Left lung (tissue), 10 donors: ENCODE data around the gene TBCC. TPM values are rescaled to one million over a fixed set of nuclear protein-coding genes. Genes with fewer than 3 reads are reported as not detected.

Experiments used
- ATAC-seq: fragments of 200-7000 bp; cut with Tn5 transposase; one replicate; pipeline ENCODE4 v1.9.1; 2020; ENCODE audit warnings: moderate library complexity
- DNase-seq, 4 donors: peaks; one replicate each; pipeline ENCODE4 v3.0.0-alpha.2; 2013 to 2020
- H3K27ac ChIP-seq, 2 donors: fragments of 200-600 bp; sonication (generic) in 1 of 2; one replicate each; pipeline versions ENCODE4 v1.5.0 to v1.8.0; 2020 to 2021
- H3K27me3 ChIP-seq, 2 donors: fragments of 200-600 bp; sonication (generic) in 1 of 2; one replicate each; pipeline versions ENCODE4 v1.5.0 to v1.8.0; 2020 to 2021
- H3K36me3 ChIP-seq, 2 donors: fragments of 200-600 bp; sonication (generic) in 1 of 2; one replicate each; pipeline versions ENCODE4 v1.5.0 to v1.8.0; 2020 to 2021
- H3K4me1 ChIP-seq, 2 donors: fragments of 200-600 bp; one replicate each; pipeline ENCODE4 v1.8.0; 2021
- H3K4me3 ChIP-seq, 2 donors: fragments of 200-600 bp; sonication (generic) in 1 of 2; one replicate each; pipeline versions ENCODE4 v1.5.0 to v1.8.0; 2020 to 2021; ENCODE audit warnings: mild to moderate bottlenecking in 1 of 2
- H3K9me3 ChIP-seq, 2 donors: fragments of 200-600 bp; sonication (generic) in 1 of 2; one replicate each; pipeline versions ENCODE4 v1.5.0 to v1.8.0; 2020 to 2021
- intact Hi-C, 2 donors: fragments of 100-400 bp; cut with DNase I; formaldehyde crosslinking; loops; one replicate each; pipeline versions ENCODE4 v1.11.2 to v1.14.2; 2022
- polyA plus RNA-seq, 6 donors: library from polyadenylated mRNA; unstranded; fragments of 120-200 nt; gene quantifications; one replicate each; pipeline ENCODE4 v1.2.1, GENCODE V29; 2013; ENCODE audit not compliant: insufficient read length in 6 of 6
- total RNA-seq, 2 donors: library from RNA; stranded (reverse); fragmentation: NEBNext Ultra II Directional; extraction: Animal tissue kit (Norgen Biotek cat#: 25700); gene quantifications; one replicate each; pipeline ENCODE4 v1.2.1, GENCODE V29; 2021
- TF ChIP-seq, protein P1 (sequence below), 2 donors: fragments of 200-600 bp; sonication (generic) in 1 of 2; IDR thresholded peaks; one replicate each; pipeline versions ENCODE4 v1.5.0 to v1.8.0; 2021; ENCODE audit warnings: antibody characterized with exemption in 2 of 2
- donor health status: DM: no; HTN: yes; CAD: no.
- donor health status: DM: no; HTN: no; CAD: no.

Gene TBCC
- total and polyA plus RNA-seq, 8 donors: 15.6 to 20.4 (median 18.3) TPM

DNA sequence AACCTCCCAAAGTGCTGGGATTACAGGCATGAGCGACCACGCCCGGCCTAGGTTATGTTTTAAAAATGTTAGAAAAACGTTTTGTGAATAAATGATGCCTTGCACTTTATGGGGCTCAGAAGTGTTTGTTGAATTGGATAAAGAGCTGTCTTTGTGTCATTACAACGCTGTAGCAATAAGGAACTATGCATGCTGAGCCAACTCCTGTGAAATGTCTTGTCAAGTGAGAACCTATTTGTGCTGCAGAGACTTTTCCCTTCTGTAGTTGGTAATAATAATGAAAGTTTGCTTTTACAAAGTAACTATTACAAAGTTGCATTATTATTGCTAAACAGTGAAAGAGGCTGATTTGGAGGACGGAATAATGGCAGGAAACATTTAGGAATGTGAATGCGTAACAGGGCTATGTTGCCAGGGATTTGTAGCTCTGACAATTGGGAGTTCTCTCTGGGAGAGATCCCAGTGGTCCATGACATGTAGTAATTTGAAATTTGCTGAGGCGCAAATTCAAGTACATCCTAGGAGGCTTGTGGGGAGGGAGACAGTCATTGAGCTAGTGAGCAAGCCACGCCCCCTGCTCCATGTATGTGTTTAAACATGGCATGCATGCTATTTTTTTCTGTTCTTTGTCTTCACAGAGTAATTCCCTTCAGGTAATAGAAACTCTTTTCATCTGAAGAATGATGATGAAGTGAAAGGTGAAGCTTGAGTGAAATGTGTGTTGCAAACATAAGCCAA, 19.2 kb upstream of the TBCC start:
- TF ChIP-seq, protein P1, sequence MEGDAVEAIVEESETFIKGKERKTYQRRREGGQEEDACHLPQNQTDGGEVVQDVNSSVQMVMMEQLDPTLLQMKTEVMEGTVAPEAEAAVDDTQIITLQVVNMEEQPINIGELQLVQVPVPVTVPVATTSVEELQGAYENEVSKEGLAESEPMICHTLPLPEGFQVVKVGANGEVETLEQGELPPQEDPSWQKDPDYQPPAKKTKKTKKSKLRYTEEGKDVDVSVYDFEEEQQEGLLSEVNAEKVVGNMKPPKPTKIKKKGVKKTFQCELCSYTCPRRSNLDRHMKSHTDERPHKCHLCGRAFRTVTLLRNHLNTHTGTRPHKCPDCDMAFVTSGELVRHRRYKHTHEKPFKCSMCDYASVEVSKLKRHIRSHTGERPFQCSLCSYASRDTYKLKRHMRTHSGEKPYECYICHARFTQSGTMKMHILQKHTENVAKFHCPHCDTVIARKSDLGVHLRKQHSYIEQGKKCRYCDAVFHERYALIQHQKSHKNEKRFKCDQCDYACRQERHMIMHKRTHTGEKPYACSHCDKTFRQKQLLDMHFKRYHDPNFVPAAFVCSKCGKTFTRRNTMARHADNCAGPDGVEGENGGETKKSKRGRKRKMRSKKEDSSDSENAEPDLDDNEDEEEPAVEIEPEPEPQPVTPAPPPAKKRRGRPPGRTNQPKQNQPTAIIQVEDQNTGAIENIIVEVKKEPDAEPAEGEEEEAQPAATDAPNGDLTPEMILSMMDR (IDR thresholded peaks at IDR 0.05): no peak
- Histone ChIP-seq H3K36me3 (peaks cover 0 to 3% of the 10 kb centered on the region in 2 donors), H3K27me3 (no peaks in the 10 kb centered on the region), H3K9me3 (no peaks in the 10 kb centered on the region), H3K27ac (no peak overlapping the region), H3K4me1 (no peaks in the 10 kb centered on the region), H3K4me3 (no peak overlapping the region)
- no peak for ATAC-seq
- intact Hi-C loops: no loop called here
- no peak for DNase-seq

DNA sequence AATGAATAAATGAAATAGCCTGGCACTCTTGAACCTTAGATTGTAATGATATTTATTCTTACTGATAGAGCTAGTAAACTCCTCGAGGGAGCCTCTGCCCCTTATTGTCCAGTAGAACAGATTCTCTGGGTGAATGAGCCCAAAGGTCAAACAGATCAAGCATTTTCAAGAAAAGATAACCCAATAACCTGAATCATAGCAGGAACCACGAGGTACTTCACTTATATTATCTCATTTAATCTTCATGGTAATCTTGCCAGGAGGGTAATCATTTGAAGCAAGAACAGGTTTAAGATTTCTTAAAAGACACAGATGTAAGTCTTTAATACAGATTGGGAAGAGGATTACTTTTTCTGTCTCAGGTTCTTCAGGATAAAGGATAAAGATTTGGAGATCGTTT, 17.0 kb upstream of the TBCC start:
- no peak overlapping the region for H3K27ac ChIP-seq
- intact Hi-C loops: no loop called here
- DNase-seq (no peak), ATAC-seq (no peak)
- peaks cover 0 to 6% of the 10 kb centered on the region in 2 donors for H3K36me3 ChIP-seq
- no peak overlapping the region for H3K4me3 ChIP-seq
- TF ChIP-seq, protein P1 (IDR thresholded peaks at IDR 0.05): no peak
- H3K9me3 ChIP-seq: no peaks in the 10 kb centered on the region
- no peaks in the 10 kb centered on the region for H3K27me3 ChIP-seq
- H3K4me1 ChIP-seq: no peaks in the 10 kb centered on the region

DNA sequence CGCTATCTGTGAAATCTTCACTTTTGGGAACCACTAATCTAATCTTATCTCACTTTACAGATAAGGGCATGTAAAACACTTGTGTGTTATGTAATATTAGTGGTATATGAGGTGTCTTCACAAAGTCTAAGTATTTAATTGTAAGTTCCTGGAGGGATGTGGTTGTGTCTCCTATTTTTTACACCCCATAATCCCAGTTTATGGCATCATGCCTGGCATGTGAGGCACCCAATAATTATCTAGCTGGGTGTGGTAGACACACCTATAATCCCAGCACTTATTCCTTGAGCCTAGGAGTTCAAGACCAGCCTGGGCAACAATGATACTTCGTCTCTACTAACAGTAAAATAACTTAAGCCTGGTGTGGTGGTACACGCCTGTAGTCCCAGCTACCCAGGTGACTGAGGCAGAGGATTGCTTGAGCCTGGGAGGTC, 16.5 kb upstream of the TBCC start:
- H3K4me1 ChIP-seq: no peaks in the 10 kb centered on the region
- intact Hi-C loops: no loop called here
- H3K36me3 ChIP-seq: peaks cover 0 to 6% of the 10 kb centered on the region in 2 donors
- H3K27ac ChIP-seq: no peak overlapping the region
- H3K4me3 ChIP-seq: no peak overlapping the region
- TF ChIP-seq, protein P1 (IDR thresholded peaks at IDR 0.05): no peak
- no peaks in the 10 kb centered on the region for H3K9me3 ChIP-seq
- no peaks in the 10 kb centered on the region for H3K27me3 ChIP-seq
- ATAC-seq (no peak), DNase-seq (no peak)

DNA sequence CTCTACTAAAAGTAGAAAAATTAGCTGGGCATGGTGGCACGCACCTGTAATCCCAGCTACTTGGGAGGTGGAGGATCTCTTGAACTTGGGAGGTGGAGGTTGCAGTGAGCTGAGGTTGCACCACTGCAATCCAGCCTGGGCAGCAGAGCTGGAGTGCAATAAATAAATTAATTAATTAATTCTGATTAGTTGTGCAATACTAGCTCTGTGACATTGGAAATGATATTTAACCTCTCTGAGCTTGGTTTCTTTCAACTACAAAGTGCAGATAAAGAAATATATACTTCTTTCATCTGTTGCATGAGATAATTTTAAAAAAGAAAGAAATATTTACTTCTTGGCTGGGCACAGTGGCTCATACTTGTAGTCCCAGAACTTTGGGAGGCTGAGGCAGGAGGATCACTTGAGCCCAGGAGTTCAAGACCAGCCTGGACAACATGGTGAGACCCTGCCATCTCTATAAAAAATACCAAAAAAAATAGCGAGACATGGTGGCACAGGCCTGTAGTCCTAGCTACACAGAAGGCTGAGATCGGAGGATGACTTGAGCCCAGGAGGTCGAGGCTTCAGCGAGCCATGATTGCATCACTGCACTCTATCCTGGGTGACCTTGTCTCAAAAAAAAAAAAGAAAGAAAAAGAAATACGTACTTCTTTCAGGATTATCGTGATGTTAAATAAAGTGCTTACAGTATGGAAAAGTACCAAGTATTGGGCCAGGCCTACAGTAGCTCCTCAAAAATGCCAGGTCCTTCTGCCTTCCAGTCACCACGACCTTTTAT, 15.6 kb upstream of the TBCC start:
- H3K4me3 ChIP-seq: no peak overlapping the region
- peaks cover 0 to 6% of the 10 kb centered on the region in 2 donors for H3K36me3 ChIP-seq
- H3K9me3 ChIP-seq: no peaks in the 10 kb centered on the region
- no peaks in the 10 kb centered on the region for H3K27me3 ChIP-seq
- TF ChIP-seq, protein P1 (IDR thresholded peaks at IDR 0.05): no peak
- DNase-seq (no peak), ATAC-seq (no peak)
- H3K27ac ChIP-seq: no peak overlapping the region
- H3K4me1 ChIP-seq: no peaks in the 10 kb centered on the region
- intact Hi-C loops: no loop called here

DNA sequence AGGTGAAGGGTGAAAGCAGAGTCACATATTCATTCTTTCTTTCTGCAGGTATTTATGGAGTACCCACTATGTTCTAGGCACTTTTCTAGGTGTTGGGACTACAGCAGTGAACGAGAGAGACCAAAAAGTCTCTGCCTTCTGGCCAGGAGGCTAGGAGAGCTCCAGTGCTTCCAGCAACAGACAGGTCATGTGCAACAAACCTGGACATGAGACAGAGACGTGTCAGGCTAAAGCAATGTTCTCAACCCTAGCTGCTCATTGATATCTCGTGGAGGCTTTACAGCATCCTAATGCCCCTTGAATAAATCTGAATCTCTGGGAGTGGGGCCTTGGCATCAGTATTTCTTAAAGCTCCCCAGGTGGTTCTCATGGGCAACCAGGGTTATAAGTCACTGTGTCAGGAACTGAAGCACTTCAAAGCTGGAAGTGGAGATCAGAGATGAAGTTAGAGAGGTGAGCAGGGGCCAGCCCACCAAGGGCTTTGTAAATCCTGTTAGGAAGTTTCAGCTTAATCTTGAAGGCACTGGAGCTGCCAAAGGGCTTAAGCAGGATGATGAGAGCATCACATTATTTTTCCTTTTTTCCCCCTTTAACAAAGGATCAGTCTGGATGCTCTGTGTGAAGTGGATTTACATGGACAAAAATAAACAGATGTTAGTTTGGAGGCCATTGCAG, 13.0 kb upstream of the TBCC start:
- TF ChIP-seq, protein P1 (IDR thresholded peaks at IDR 0.05): no peak
- DNase-seq: no peak
- H3K27ac ChIP-seq: no peak overlapping the region
- H3K36me3 ChIP-seq: peaks cover 0 to 6% of the 10 kb centered on the region in 2 donors
- no peaks in the 10 kb centered on the region for H3K27me3 ChIP-seq
- intact Hi-C loops: no loop called here
- H3K4me1 ChIP-seq: no peaks in the 10 kb centered on the region
- ATAC-seq: no peak
- no peak overlapping the region for H3K4me3 ChIP-seq
- H3K9me3 ChIP-seq: no peaks in the 10 kb centered on the region
